ENCODE data around the gene SMPD2.

SMPD2 gene

DNA sequence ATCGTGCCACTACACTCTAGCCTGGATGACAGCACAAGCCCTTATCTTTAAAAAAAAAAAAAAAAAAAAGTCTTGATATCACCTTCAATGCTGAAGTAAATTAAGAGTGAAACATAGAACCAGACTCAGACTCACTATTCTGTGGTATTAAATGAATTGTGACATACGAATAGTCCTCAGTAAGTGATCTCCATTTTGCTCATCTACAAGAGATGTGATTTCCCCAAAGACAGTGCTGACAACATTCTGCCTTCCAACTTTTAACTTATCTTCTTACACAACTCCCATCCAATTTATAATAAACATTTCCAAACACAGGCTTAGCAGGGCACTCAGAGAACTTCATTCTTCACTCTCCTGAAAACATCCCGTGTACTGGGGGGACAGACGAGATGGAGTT, 34.5 kb downstream of the SMPD2 start:
- no peak for DNase-seq (ENCODE audit: low spot score)
- in situ Hi-C loops (cut with MboI; ENCODE audit: low sequenced_read_pairs, unreplicated experiment): no loop called here
- TF ChIP-seq, protein P1, sequence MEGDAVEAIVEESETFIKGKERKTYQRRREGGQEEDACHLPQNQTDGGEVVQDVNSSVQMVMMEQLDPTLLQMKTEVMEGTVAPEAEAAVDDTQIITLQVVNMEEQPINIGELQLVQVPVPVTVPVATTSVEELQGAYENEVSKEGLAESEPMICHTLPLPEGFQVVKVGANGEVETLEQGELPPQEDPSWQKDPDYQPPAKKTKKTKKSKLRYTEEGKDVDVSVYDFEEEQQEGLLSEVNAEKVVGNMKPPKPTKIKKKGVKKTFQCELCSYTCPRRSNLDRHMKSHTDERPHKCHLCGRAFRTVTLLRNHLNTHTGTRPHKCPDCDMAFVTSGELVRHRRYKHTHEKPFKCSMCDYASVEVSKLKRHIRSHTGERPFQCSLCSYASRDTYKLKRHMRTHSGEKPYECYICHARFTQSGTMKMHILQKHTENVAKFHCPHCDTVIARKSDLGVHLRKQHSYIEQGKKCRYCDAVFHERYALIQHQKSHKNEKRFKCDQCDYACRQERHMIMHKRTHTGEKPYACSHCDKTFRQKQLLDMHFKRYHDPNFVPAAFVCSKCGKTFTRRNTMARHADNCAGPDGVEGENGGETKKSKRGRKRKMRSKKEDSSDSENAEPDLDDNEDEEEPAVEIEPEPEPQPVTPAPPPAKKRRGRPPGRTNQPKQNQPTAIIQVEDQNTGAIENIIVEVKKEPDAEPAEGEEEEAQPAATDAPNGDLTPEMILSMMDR (IDR thresholded peaks at IDR 0.05; ENCODE audit: borderline replicate concordance, control extremely low read depth, extremely low read depth, insufficient read depth, missing control alignments): no peak

DNA sequence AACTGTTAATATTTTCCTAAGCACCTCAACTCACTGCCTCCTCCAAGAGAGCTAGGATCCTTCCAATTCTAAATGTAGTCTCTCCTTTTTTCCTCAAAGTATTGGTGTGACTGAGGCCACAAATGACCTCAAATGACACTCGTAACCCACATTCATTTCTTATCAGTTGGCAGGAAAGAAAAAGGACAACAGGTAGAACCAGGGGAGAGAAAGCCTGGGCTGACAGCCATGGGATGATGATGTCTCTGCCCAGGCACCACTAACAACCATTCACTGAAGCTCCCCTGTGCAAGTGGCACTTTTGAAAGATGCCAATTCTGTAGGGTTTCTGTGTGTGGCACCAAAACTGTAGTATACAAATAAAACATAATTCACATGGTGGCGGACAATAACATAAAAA, 35.1 kb downstream of the SMPD2 start:
- in situ Hi-C loops (cut with MboI; ENCODE audit: low sequenced_read_pairs, unreplicated experiment): no loop called here
- TF ChIP-seq, protein P1 (IDR thresholded peaks at IDR 0.05; ENCODE audit: borderline replicate concordance, control extremely low read depth, extremely low read depth, insufficient read depth, missing control alignments): no peak
- no peak for DNase-seq (ENCODE audit: low spot score)

DNA sequence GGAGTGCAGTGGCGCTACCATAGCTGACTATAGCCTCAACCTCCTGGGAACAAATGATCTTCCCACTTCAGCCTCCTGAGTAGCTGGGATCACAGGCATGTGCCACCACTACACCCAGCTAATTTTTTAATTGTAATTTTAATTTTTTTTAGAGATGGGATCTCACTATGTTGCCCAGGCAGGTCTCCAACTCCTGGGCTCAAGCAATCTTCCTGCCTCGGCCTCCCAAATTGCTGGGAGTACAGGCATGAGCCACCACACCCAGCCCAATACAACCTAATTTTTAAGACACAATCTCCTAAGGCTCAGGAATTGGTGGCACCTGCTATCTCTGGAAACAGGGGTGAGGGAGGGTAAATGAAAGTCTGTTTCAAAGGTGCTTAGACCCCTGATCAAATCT, 36.7 kb downstream of the SMPD2 start:
- in situ Hi-C loops (cut with MboI; ENCODE audit: low sequenced_read_pairs, unreplicated experiment): no loop called here
- DNase-seq (ENCODE audit: low spot score): no peak
- TF ChIP-seq, protein P1 (IDR thresholded peaks at IDR 0.05; ENCODE audit: borderline replicate concordance, control extremely low read depth, extremely low read depth, insufficient read depth, missing control alignments): no peak

DNA sequence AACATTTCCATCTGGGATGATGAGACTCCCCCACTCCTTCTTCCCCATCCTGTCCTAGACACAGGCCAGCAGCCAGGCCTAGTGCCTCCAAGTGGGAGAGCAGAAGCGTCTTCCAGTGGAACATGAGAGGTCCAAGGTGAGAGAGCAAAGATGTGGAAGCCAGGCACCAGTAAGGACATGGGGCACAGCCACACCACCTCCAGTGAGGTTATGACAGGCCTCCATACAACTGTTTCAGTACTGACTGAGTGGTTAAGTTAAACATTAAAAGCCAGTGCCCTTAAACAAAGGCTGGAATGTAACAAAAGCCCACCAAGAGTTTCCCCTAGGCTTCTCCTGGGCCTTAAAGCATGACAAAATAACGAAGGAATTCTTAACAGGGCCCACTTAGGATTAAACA, 37.2 kb downstream of the SMPD2 start:
- DNase-seq (ENCODE audit: low spot score): no peak
- TF ChIP-seq, protein P1 (IDR thresholded peaks at IDR 0.05; ENCODE audit: borderline replicate concordance, control extremely low read depth, extremely low read depth, insufficient read depth, missing control alignments): no peak
- in situ Hi-C loops (cut with MboI; ENCODE audit: low sequenced_read_pairs, unreplicated experiment): no loop called here

DNA sequence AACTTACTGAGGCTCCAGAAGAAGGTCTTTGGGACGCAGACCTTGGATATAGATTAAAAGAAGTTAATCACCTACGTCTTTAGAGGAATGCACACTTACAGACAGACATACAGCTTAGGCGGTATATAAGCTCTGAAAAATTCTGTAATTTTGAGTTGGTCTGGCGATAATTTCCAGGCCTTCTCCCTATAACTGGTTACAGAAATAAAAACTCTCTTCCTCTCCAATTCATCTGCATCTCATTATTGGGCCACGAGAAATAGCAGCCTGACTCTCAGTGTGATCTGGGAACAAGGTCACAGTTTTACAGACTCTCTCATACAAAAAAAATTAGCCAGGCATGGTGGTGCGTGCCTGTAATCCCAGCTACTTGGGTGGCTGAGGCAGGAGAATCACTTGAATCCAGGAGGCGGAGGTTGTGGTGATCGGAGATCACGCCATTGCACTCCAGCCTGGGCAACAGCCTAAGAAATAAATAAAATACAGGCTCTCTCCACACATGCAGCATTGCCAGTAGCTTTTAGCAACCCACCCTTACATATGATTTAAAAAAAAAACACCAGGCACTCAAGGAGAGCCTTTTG, 37.8 kb downstream of the SMPD2 start:
- TF ChIP-seq, protein P1 (IDR thresholded peaks at IDR 0.05; ENCODE audit: borderline replicate concordance, control extremely low read depth, extremely low read depth, insufficient read depth, missing control alignments): no peak
- no peak for DNase-seq (ENCODE audit: low spot score)
- in situ Hi-C loops (cut with MboI; ENCODE audit: low sequenced_read_pairs, unreplicated experiment): no loop called here

DNA sequence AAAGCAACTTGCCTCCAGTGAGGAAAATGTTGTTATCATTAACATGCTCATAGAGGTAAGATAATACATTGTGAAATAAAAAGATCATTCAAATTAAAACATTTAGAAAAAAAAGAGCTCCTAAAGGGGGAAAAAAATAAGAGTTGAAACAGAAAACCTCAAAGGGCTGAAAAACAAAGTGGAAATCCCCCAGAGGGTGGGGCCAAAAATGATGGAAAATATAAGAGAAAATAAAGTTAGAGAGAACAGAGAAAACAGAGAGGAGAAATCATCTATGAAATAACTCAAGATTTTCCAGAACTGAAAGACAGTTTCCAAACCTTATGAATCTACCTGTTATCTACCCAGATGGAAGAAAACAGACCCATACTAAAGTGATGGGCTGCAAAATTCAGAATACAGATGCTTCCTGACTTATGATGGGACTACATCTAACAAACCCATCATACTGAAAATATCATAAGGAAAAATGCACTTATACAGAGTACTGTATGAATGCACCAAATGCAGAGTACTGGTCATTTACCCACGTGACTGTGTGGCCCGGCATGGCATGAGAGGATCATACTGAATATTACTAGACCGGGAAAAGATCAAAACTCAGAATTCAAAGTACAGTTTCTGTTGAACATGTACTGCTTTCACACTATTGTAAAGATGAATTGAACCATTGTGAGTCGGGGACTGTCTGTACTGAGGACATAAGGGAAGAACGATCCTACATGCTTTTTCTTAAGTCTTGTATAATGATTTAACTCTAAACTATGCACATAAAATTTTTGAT, 38.5 kb downstream of the SMPD2 start:
- in situ Hi-C loops (cut with MboI; ENCODE audit: low sequenced_read_pairs, unreplicated experiment): no loop called here
- no peak for DNase-seq (ENCODE audit: low spot score)

More for the DNA sequence above, 38.5 kb downstream of the SMPD2 start:
- TF ChIP-seq, protein P1 (IDR thresholded peaks at IDR 0.05; ENCODE audit: borderline replicate concordance, control extremely low read depth, extremely low read depth, insufficient read depth, missing control alignments): no peak
